HCT116 (cell line): ENCODE data around the gene AAMP. TPM values are rescaled to one million over a fixed set of nuclear protein-coding genes. Genes with fewer than 3 reads are reported as not detected.

Source experiments
- ATAC-seq: fragments of 200-7000 bp; cut with Tn5 transposase; 2 replicates; pipeline ENCODE4 v1.9.1; 2020; ENCODE audit warnings: mild to moderate bottlenecking, moderate library complexity
- BruUV-seq: library from RNA; stranded (reverse); fragments of 400-500 nt; replicated peaks from 2 replicates; lab custom pipeline; 2021; lab: Mats Ljungman, UMichigan
- CTCF ChIA-PET: fragments of 300-600 bp; sonication (Branson Sonifier 250); formaldehyde crosslinking; loops from one replicate; lab custom pipeline; 2021; ENCODE audit warnings: antibody characterized with exemption; lab: Charles Lee
- POLR2A ChIA-PET: fragments of 300-600, 350-600 bp; sonication (Branson Sonifier 250); formaldehyde crosslinking; loops from one replicate; lab custom pipeline; 2021; ENCODE audit warnings: antibody characterized with exemption; lab: Charles Lee
- RAD21 ChIA-PET, 2 experiments: fragments of 300-600 bp; sonication (Branson Sonifier 250); formaldehyde crosslinking; loops; one replicate each; lab custom pipeline; 2023; ENCODE audit warnings: low total read pairs in 2 of 2; ENCODE audit not compliant: uncharacterized antibody in 2 of 2, unreplicated experiment in 2 of 2, low non-redundant PET in 1 of 2; lab: Charles Lee
- DNase-seq: peaks from one replicate; pipeline ENCODE4 v3.0.0-alpha.2; 2010; ENCODE audit warnings: low read depth, low spot score
- H2AFZ ChIP-seq: fragments of 200-600 bp; shearing (Covaris generic), sonication (generic); 2 replicates; pipeline ENCODE4 v1.6.1; 2017; ENCODE audit warnings: low read depth, mixed run types, mixed read lengths, antibody characterized with exemption, low read length; ENCODE audit not compliant: poor library complexity, severe bottlenecking
- H3K27ac ChIP-seq: 2 replicates; pipeline ENCODE4 v1.5.1; 2012; ENCODE audit warnings: low read depth, low read length
- H3K27me3 ChIP-seq: fragments of 200-600 bp; sonication (generic); 2 replicates; pipeline ENCODE4 v1.6.1; 2016; ENCODE audit warnings: mixed run types, low read length, mixed read lengths; ENCODE audit not compliant: insufficient read depth
- H3K36me3 ChIP-seq, 2 experiments: fragments of 200-500 bp in 1 of 2; fragments of 200-600 bp in 1 of 2; sonication (Bioruptor generic) in 1 of 2; sonication (generic) in 1 of 2; 2 replicates each; pipeline versions ENCODE4 v1.5.1 to v1.6.1; 2014 to 2016; ENCODE audit warnings: low read length in 2 of 2, inconsistent platforms in 1 of 2, mixed read lengths in 1 of 2, mixed run types in 1 of 2; ENCODE audit not compliant: insufficient read depth in 2 of 2, control insufficient read depth in 1 of 2
- H3K4me1 ChIP-seq, 2 experiments: fragments of 200-600 bp in 1 of 2; sonication (generic) in 1 of 2; 2 replicates each; pipeline versions ENCODE4 v1.5.1 to v1.6.1; 2012 to 2017; ENCODE audit warnings: low read length in 2 of 2, inconsistent platforms in 1 of 2, mild to moderate bottlenecking in 1 of 2, mixed read lengths in 1 of 2, mixed run types in 1 of 2, moderate library complexity in 1 of 2; ENCODE audit not compliant: insufficient read depth in 2 of 2, control insufficient read depth in 1 of 2
- H3K4me2 ChIP-seq: fragments of 200-600 bp; sonication (generic); 2 replicates; pipeline ENCODE4 v1.6.1; 2017; ENCODE audit warnings: mixed run types, low read length, mixed read lengths
- H3K4me3 ChIP-seq, 2 experiments: fragments of 200-600 bp in 1 of 2; sonication (generic) in 1 of 2; replicated peaks in 1 of 2; 2 replicates each; pipeline ENCODE4 v1.5.1; 2011 to 2016; ENCODE audit warnings: low read length in 2 of 2, control low read depth in 1 of 2, low read depth in 1 of 2, mild to moderate bottlenecking in 1 of 2, mixed read lengths in 1 of 2, mixed run types in 1 of 2
- H3K79me2 ChIP-seq: fragments of 200-600 bp; sonication (generic); 2 replicates; pipeline ENCODE4 v1.6.1; 2017; ENCODE audit warnings: mild to moderate bottlenecking, mixed run types, low read length, moderate library complexity, mixed read lengths; ENCODE audit not compliant: insufficient read depth
- H3K9ac ChIP-seq: fragments of 200-600 bp; sonication (generic); 2 replicates; pipeline ENCODE4 v1.6.1; 2016; ENCODE audit warnings: low read length, mixed read lengths
- H3K9me2 ChIP-seq: fragments of 200-600 bp; sonication (generic), shearing (Covaris generic); 2 replicates; pipeline ENCODE4 v1.6.1; 2017; ENCODE audit warnings: mixed run types, mild to moderate bottlenecking, moderate library complexity; ENCODE audit not compliant: insufficient read depth
- H3K9me3 ChIP-seq, 2 experiments: fragments of 200-500 bp in 1 of 2; fragments of 200-600 bp in 1 of 2; sonication (Bioruptor generic) in 1 of 2; sonication (generic) in 1 of 2; 2 replicates each; pipeline ENCODE4 v1.6.1; 2014 to 2017; ENCODE audit warnings: low read length in 2 of 2, mixed read lengths in 2 of 2, inconsistent platforms in 1 of 2, low read depth in 1 of 2, mild to moderate bottlenecking in 1 of 2, mixed run types in 1 of 2, moderate library complexity in 1 of 2; ENCODE audit not compliant: control insufficient read depth in 1 of 2, insufficient read depth in 1 of 2
- H4K20me1 ChIP-seq: fragments of 200-600 bp; sonication (generic), shearing (Covaris generic); 2 replicates; pipeline ENCODE4 v1.6.1; 2017; ENCODE audit warnings: mixed run types, mild to moderate bottlenecking, moderate library complexity; ENCODE audit not compliant: insufficient read depth
- CBX3 ChIP-seq: IDR thresholded peaks from 2 replicates; pipeline ENCODE4 v1.6.1; 2012; ENCODE audit warnings: low read depth
- CEBPB ChIP-seq: IDR thresholded peaks from 2 replicates; pipeline ENCODE4 v1.6.1; 2012; ENCODE audit warnings: low read depth
- EZH2 ChIP-seq: fragments of 200-600 bp; sonication (generic); IDR thresholded peaks from 2 replicates; pipeline ENCODE4 v1.6.1; 2017; ENCODE audit warnings: antibody characterized with exemption, mixed run types
- JUND ChIP-seq: IDR thresholded peaks from 2 replicates; pipeline ENCODE4 v1.6.1; 2012
- POLR2A ChIP-seq: IDR thresholded peaks from 2 replicates; pipeline ENCODE4 v1.7.0; 2011; ENCODE audit warnings: borderline replicate concordance; ENCODE audit not compliant: insufficient read depth, insufficient read length; ENCODE audit errors: extremely low read depth
- RAD21 ChIP-seq: IDR thresholded peaks from 2 replicates; pipeline ENCODE4 v1.6.1; 2012; ENCODE audit warnings: low read depth, mild to moderate bottlenecking
- SIN3A ChIP-seq: IDR thresholded peaks from 2 replicates; pipeline ENCODE4 v1.6.1; 2012; ENCODE audit warnings: low read depth
- TCF7L2 ChIP-seq: IDR thresholded peaks from 2 replicates; pipeline ENCODE4 v1.7.0; 2011; ENCODE audit warnings: borderline replicate concordance, inconsistent platforms; ENCODE audit not compliant: insufficient read depth, insufficient read length; ENCODE audit errors: extremely low read depth
- ZFX ChIP-seq: fragments of 450-650 bp; IDR thresholded peaks from 2 replicates; pipeline ENCODE4 v1.6.1; 2017
- intact Hi-C: fragments of 100-400 bp; cut with micrococcal nuclease; formaldehyde crosslinking; loops from 2 replicates; pipeline ENCODE4 v1.10.0; 2022
- total RNA-seq: library from RNA; stranded (reverse); gene quantifications from one replicate; pipeline ENCODE4 v1.2.1, GENCODE V29; 2021; ENCODE audit not compliant: unreplicated experiment
- TF ChIP-seq, protein P1 (sequence below): IDR thresholded peaks from 2 replicates; pipeline ENCODE4 v1.6.1; 2012
- TF ChIP-seq, protein P2 (sequence below), 3 experiments: fragments of 200-600 bp in 1 of 3; sonication (generic) in 1 of 3; IDR thresholded peaks in 2 of 3; conservative IDR thresholded peaks in 1 of 3; 2 replicates each; pipeline ENCODE4 v1.5.1; 2012 to 2017; ENCODE audit warnings: low read depth in 2 of 3, low read length in 2 of 3, antibody characterized with exemption in 1 of 3, borderline replicate concordance in 1 of 3, control low read depth in 1 of 3, mild to moderate bottlenecking in 1 of 3, mixed read lengths in 1 of 3, mixed run types in 1 of 3, moderate library complexity in 1 of 3; ENCODE audit not compliant: insufficient read depth in 1 of 3
- TF ChIP-seq, protein P3 (sequence below): IDR thresholded peaks from 2 replicates; pipeline ENCODE4 v1.6.1; 2012; ENCODE audit warnings: low read depth

AAMP gene
- total RNA-seq, 1 experiment from 2014 or later, result 111 TPM

DNA sequence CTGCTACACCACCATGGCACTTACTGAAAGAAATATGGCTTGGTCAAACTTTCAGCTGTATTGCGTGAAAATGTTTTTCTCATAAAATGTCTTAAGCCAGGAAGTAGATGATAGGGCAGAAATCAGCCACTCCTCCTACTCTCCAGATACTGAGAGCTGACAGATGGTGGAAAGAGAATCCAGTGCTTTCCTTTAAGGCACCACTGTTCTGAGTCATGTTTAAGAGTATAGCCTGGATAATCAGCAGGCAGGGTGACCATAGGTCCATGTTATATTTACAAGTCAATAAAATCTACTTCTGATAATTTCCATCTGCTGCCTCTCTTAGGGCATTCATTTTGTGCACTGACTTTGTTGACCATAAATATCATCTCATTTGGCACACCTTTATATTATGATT lies 31.1 kb downstream of the AAMP start:
- POLR2A ChIA-PET, result no interaction called here
- intact Hi-C loops, result no loop called here
- Histone ChIP-seq H3K4me1 (no peaks in the 10 kb centered on the region), H3K36me3 (peaks cover 49 to 57% of the 10 kb centered on the region in 2 experiments), H4K20me1 (no peaks in the 10 kb centered on the region), H3K79me2 (no peaks in the 10 kb centered on the region), H3K9me3 (no peaks in the 10 kb centered on the region), H3K9me2 (no peaks in the 10 kb centered on the region), H2AFZ (no peak overlapping the region), H3K27ac (no peak overlapping the region), H3K4me2 (no peak overlapping the region), H3K27me3 (no peaks in the 10 kb centered on the region), H3K9ac (no peak overlapping the region), H3K4me3 (no peak overlapping the region)
- DNase-seq (no peak), ATAC-seq (no peak)
- CTCF ChIA-PET, result no interaction called here
- TF ChIP-seq JUND (no peak), EZH2 (no peak), ZFX (no peak), CBX3 (no peak), POLR2A (no peak), SIN3A (no peak), TCF7L2 (no peak), RAD21 (no peak), CEBPB (no peak)
- TF ChIP-seq, protein P1, sequence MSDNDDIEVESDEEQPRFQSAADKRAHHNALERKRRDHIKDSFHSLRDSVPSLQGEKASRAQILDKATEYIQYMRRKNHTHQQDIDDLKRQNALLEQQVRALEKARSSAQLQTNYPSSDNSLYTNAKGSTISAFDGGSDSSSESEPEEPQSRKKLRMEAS, result no peak
- TF ChIP-seq, protein P2, sequence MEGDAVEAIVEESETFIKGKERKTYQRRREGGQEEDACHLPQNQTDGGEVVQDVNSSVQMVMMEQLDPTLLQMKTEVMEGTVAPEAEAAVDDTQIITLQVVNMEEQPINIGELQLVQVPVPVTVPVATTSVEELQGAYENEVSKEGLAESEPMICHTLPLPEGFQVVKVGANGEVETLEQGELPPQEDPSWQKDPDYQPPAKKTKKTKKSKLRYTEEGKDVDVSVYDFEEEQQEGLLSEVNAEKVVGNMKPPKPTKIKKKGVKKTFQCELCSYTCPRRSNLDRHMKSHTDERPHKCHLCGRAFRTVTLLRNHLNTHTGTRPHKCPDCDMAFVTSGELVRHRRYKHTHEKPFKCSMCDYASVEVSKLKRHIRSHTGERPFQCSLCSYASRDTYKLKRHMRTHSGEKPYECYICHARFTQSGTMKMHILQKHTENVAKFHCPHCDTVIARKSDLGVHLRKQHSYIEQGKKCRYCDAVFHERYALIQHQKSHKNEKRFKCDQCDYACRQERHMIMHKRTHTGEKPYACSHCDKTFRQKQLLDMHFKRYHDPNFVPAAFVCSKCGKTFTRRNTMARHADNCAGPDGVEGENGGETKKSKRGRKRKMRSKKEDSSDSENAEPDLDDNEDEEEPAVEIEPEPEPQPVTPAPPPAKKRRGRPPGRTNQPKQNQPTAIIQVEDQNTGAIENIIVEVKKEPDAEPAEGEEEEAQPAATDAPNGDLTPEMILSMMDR (IDR thresholded peaks at IDR 0.05 in 2 of 3, conservative IDR thresholded peaks at IDR 0.05 in 1 of 3; ENCODE audit: borderline replicate concordance in 1 of 3, insufficient read depth in 1 of 3, low read depth in 2 of 3, low read length in 2 of 3), result no peak
- TF ChIP-seq, protein P3, sequence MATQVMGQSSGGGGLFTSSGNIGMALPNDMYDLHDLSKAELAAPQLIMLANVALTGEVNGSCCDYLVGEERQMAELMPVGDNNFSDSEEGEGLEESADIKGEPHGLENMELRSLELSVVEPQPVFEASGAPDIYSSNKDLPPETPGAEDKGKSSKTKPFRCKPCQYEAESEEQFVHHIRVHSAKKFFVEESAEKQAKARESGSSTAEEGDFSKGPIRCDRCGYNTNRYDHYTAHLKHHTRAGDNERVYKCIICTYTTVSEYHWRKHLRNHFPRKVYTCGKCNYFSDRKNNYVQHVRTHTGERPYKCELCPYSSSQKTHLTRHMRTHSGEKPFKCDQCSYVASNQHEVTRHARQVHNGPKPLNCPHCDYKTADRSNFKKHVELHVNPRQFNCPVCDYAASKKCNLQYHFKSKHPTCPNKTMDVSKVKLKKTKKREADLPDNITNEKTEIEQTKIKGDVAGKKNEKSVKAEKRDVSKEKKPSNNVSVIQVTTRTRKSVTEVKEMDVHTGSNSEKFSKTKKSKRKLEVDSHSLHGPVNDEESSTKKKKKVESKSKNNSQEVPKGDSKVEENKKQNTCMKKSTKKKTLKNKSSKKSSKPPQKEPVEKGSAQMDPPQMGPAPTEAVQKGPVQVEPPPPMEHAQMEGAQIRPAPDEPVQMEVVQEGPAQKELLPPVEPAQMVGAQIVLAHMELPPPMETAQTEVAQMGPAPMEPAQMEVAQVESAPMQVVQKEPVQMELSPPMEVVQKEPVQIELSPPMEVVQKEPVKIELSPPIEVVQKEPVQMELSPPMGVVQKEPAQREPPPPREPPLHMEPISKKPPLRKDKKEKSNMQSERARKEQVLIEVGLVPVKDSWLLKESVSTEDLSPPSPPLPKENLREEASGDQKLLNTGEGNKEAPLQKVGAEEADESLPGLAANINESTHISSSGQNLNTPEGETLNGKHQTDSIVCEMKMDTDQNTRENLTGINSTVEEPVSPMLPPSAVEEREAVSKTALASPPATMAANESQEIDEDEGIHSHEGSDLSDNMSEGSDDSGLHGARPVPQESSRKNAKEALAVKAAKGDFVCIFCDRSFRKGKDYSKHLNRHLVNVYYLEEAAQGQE, result no peak
- RAD21 ChIA-PET, result no interaction called here
- no TSS peak for BruUV-seq
